ENCODE measurements around the gene KDM3A.

The KDM3A gene

GRCh38 chr2:86413296-86414094 lies 27.7 kb upstream of the KDM3A start:
- POLR2A ChIA-PET = interaction anchor here (1.3 kb wide), 1 partner anchor 27 kb away, joined by 3 read pairs; the partner anchor contains the start of gene KDM3A
- TF ChIP-seq PKNOX1 (IDR thresholded peaks at IDR 0.05) (peak; percentile 85), FOXK2 (IDR thresholded peaks at IDR 0.05) (no peak)
- peak; percentile 30 for DNase-seq (ENCODE audit: extremely low spot score)
- CTCF ChIA-PET = interaction anchor here (0.6 to 1.0 kb wide), 2 partner anchors 44 to 275 kb away, joined by 3 read pairs; no protein-coding TSS in a partner anchor

- ChIA-PET POLR2A (no interaction called here), CTCF (no interaction called here)
- DNase-seq (ENCODE audit: extremely low spot score) = no peak
- TF ChIP-seq ELF4 (IDR thresholded peaks at IDR 0.05) = no peak
- 0 out of 2 replicates have a peak, but pooled peaks have one; percentile 7 for TF ChIP-seq PKNOX1 (IDR thresholded peaks at IDR 0.05)
Observed at GRCh38 chr2:86414996-86415395, 26.2 kb upstream of the KDM3A start.

GRCh38 chr2:86416146-86416545 lies 25.0 kb upstream of the KDM3A start:
- POLR2A ChIA-PET = no interaction called here
- CTCF ChIA-PET = no interaction called here
- DNase-seq (ENCODE audit: extremely low spot score) = no peak

GRCh38 chr2:86417961-86418360 lies 23.2 kb upstream of the KDM3A start:
- no peak for DNase-seq (ENCODE audit: extremely low spot score)
- CTCF ChIA-PET = no interaction called here
- no peak for TF ChIP-seq L3MBTL2 (conservative IDR thresholded peaks at IDR 0.05)
- no peak for TF ChIP-seq FOXA1 (IDR thresholded peaks at IDR 0.05)
- TF ChIP-seq NFRKB (IDR thresholded peaks at IDR 0.05) = no peak
- TF ChIP-seq BHLHE40 (IDR thresholded peaks at IDR 0.05; ENCODE audit: borderline replicate concordance) = no peak
- no peak for TF ChIP-seq CTBP1 (IDR thresholded peaks at IDR 0.05; ENCODE audit: borderline replicate concordance)
- no peak for TF ChIP-seq HDGF (IDR thresholded peaks at IDR 0.05; ENCODE audit: borderline replicate concordance)
- no peak for TF ChIP-seq TARDBP (IDR thresholded peaks at IDR 0.05)
- no peak for TF ChIP-seq SUZ12 (IDR thresholded peaks at IDR 0.05)
- POLR2A ChIA-PET = no interaction called here

More at GRCh38 chr2:86416146-86416545, 25.0 kb upstream of the KDM3A start:
- TF ChIP-seq SP1 (IDR thresholded peaks at IDR 0.05) (no peak), BHLHE40 (IDR thresholded peaks at IDR 0.05; ENCODE audit: borderline replicate concordance) (no peak), TARDBP (IDR thresholded peaks at IDR 0.05) (no peak), ARNT (IDR thresholded peaks at IDR 0.05) (no peak), HDGF (IDR thresholded peaks at IDR 0.05; ENCODE audit: borderline replicate concordance) (no peak), ZNF384 (IDR thresholded peaks at IDR 0.05) (no peak), ELF4 (IDR thresholded peaks at IDR 0.05) (no peak), FOXM1 (IDR thresholded peaks at IDR 0.05; ENCODE audit: borderline replicate concordance) (no peak), FOXA1 (IDR thresholded peaks at IDR 0.05) (no peak), LEF1 (IDR thresholded peaks at IDR 0.05; ENCODE audit: borderline replicate concordance) (no peak), PKNOX1 (IDR thresholded peaks at IDR 0.05) (no peak), CTBP1 (IDR thresholded peaks at IDR 0.05; ENCODE audit: borderline replicate concordance) (no peak), SUZ12 (IDR thresholded peaks at IDR 0.05) (no peak), NFRKB (IDR thresholded peaks at IDR 0.05) (no peak), L3MBTL2 (conservative IDR thresholded peaks at IDR 0.05) (no peak)

- POLR2A ChIA-PET = no interaction called here
- TF ChIP-seq SP1 (IDR thresholded peaks at IDR 0.05) (no peak), FOXK2 (IDR thresholded peaks at IDR 0.05) (no peak), ELF4 (IDR thresholded peaks at IDR 0.05) (no peak), HDGF (IDR thresholded peaks at IDR 0.05; ENCODE audit: borderline replicate concordance) (no peak), L3MBTL2 (conservative IDR thresholded peaks at IDR 0.05) (no peak)
- CTCF ChIA-PET = no interaction called here
- no peak for DNase-seq (ENCODE audit: extremely low spot score)
Observed at GRCh38 chr2:86420913-86421312, 20.3 kb upstream of the KDM3A start.

GRCh38 chr2:86426271-86426670 lies 14.9 kb upstream of the KDM3A start:
- POLR2A ChIA-PET = no interaction called here
- no peak for DNase-seq (ENCODE audit: extremely low spot score)
- CTCF ChIA-PET = no interaction called here
- TF ChIP-seq FOXK2 (IDR thresholded peaks at IDR 0.05) (no peak), TARDBP (IDR thresholded peaks at IDR 0.05) (no peak), FOXA1 (IDR thresholded peaks at IDR 0.05) (no peak), HDGF (IDR thresholded peaks at IDR 0.05; ENCODE audit: borderline replicate concordance) (no peak), L3MBTL2 (conservative IDR thresholded peaks at IDR 0.05) (no peak), ZNF384 (IDR thresholded peaks at IDR 0.05) (no peak), SUZ12 (IDR thresholded peaks at IDR 0.05) (no peak), ARNT (IDR thresholded peaks at IDR 0.05) (no peak), LEF1 (IDR thresholded peaks at IDR 0.05; ENCODE audit: borderline replicate concordance) (no peak), FOXM1 (IDR thresholded peaks at IDR 0.05; ENCODE audit: borderline replicate concordance) (no peak), CTBP1 (IDR thresholded peaks at IDR 0.05; ENCODE audit: borderline replicate concordance) (no peak), SP1 (IDR thresholded peaks at IDR 0.05) (no peak), ELF4 (IDR thresholded peaks at IDR 0.05) (no peak), PKNOX1 (IDR thresholded peaks at IDR 0.05) (no peak), NFRKB (IDR thresholded peaks at IDR 0.05) (no peak), BHLHE40 (IDR thresholded peaks at IDR 0.05; ENCODE audit: borderline replicate concordance) (no peak)

All from HEK293T (cell line).